IMR-90 (cell line): ENCODE results near the gene SRPK1. TPM values are rescaled to one million over a fixed set of nuclear protein-coding genes. Genes with fewer than 3 reads are reported as not detected.

Experiments
- ATAC-seq: fragments of 200-7000 bp; cut with Tn5 transposase; 2 replicates; pipeline ENCODE4 v1.9.1; 2020; ENCODE audit warnings: low read depth, mild to moderate bottlenecking, moderate library complexity
- BruUV-seq: library from RNA; stranded (reverse); fragments of 400-500 nt; replicated peaks from 2 replicates; lab custom pipeline; 2021; lab: Mats Ljungman, UMichigan
- CTCF ChIA-PET: fragments of 300-600 bp; formaldehyde crosslinking; extraction: SDS; loops from one replicate; lab custom pipeline; 2021; ENCODE audit warnings: antibody characterized with exemption; lab: Yijun Ruan, JAX
- POLR2A ChIA-PET: fragments of 300-600 bp; sonication (Branson Sonifier 250); formaldehyde crosslinking; loops from one replicate; lab custom pipeline; 2022; ENCODE audit warnings: antibody characterized with exemption; ENCODE audit not compliant: unreplicated experiment; lab: Charles Lee
- DNase-seq: peaks from one replicate; pipeline ENCODE4 v3.0.0; 2013
- H2AFZ ChIP-seq: replicated peaks from 2 replicates; pipeline ENCODE3; 2013; ENCODE audit warnings: low read length, mild to moderate bottlenecking; ENCODE audit not compliant: poor library complexity
- H2AK5ac ChIP-seq: 2 replicates; pipeline ENCODE4 v1.6.1; 2013; ENCODE audit warnings: low read depth, low read length, inconsistent platforms
- H2AK9ac ChIP-seq: replicated peaks from 2 replicates; pipeline ENCODE3; 2013; ENCODE audit warnings: mild to moderate bottlenecking, low read depth, low read length, moderate library complexity; ENCODE audit not compliant: poor library complexity
- H2BK120ac ChIP-seq: 2 replicates; pipeline ENCODE4 v1.6.1; 2013; ENCODE audit warnings: low read depth, low read length, inconsistent platforms
- H2BK15ac ChIP-seq: 3 replicates; pipeline ENCODE4 v1.6.1; 2013; ENCODE audit warnings: low read depth, low read length, inconsistent platforms
- H2BK20ac ChIP-seq: 2 replicates; pipeline ENCODE4 v1.6.1; 2013; ENCODE audit warnings: low read depth, mild to moderate bottlenecking, inconsistent platforms, low read length, moderate library complexity
- H2BK5ac ChIP-seq: 2 replicates; pipeline ENCODE4 v1.6.1; 2013; ENCODE audit warnings: mild to moderate bottlenecking, low read depth, low read length, inconsistent platforms; ENCODE audit not compliant: poor library complexity, severe bottlenecking
- H3K14ac ChIP-seq: replicated peaks from 2 replicates; pipeline ENCODE4 v1.6.1; 2013; ENCODE audit warnings: low read depth, low read length, inconsistent platforms
- H3K18ac ChIP-seq: 2 replicates; pipeline ENCODE4 v1.6.1; 2013; ENCODE audit warnings: low read depth, low read length, control low read depth
- H3K23ac ChIP-seq: 2 replicates; pipeline ENCODE4 v1.6.1; 2013; ENCODE audit warnings: low read depth, low read length, inconsistent platforms
- H3K27ac ChIP-seq: 2 replicates; pipeline ENCODE4 v1.5.1; 2013; ENCODE audit warnings: mild to moderate bottlenecking, control low read depth, low read length; ENCODE audit not compliant: insufficient read depth
- H3K27me3 ChIP-seq: 2 replicates; pipeline ENCODE4 v1.6.1; 2013; ENCODE audit warnings: low read length; ENCODE audit not compliant: control insufficient read depth, insufficient read depth
- H3K36me3 ChIP-seq: 2 replicates; pipeline ENCODE4 v1.6.1; 2013; ENCODE audit warnings: low read length, mixed read lengths; ENCODE audit not compliant: control insufficient read depth, insufficient read depth
- H3K4ac ChIP-seq: 2 replicates; pipeline ENCODE4 v1.6.1; 2013; ENCODE audit warnings: low read depth, low read length, inconsistent platforms
- H3K4me1 ChIP-seq: 2 replicates; pipeline ENCODE4 v1.6.1; 2013; ENCODE audit warnings: low read length, mixed read lengths; ENCODE audit not compliant: control insufficient read depth, insufficient read depth
- H3K4me2 ChIP-seq: 2 replicates; pipeline ENCODE4 v1.6.1; 2013; ENCODE audit warnings: low read depth, mild to moderate bottlenecking, control low read depth, low read length, moderate library complexity
- H3K4me3 ChIP-seq: 2 replicates; pipeline ENCODE4 v1.5.1; 2013; ENCODE audit warnings: low read depth, mild to moderate bottlenecking, control low read depth, low read length, moderate library complexity; ENCODE audit not compliant: insufficient read depth
- H3K56ac ChIP-seq: 2 replicates; pipeline ENCODE4 v1.6.1; 2013; ENCODE audit warnings: low read length, inconsistent platforms; ENCODE audit not compliant: insufficient read depth; ENCODE audit errors: extremely low read depth
- H3K79me1 ChIP-seq, 2 experiments: 2 replicates each; pipeline ENCODE4 v1.6.1; 2013; ENCODE audit warnings: low read length in 2 of 2, inconsistent platforms in 1 of 2, low read depth in 1 of 2
- H3K9ac ChIP-seq: 2 replicates; pipeline ENCODE4 v1.6.1; 2013; ENCODE audit warnings: low read depth, low read length, control low read depth
- H3K9me1 ChIP-seq: 2 replicates; pipeline ENCODE4 v1.6.1; 2013; ENCODE audit warnings: low read length, inconsistent platforms; ENCODE audit not compliant: insufficient read depth
- H3K9me3 ChIP-seq: 2 replicates; pipeline ENCODE4 v1.6.1; 2013; ENCODE audit warnings: low read length; ENCODE audit not compliant: control insufficient read depth, insufficient read depth
- H4K20me1 ChIP-seq: 2 replicates; pipeline ENCODE4 v1.6.1; 2013; ENCODE audit warnings: low read length, inconsistent platforms; ENCODE audit not compliant: insufficient read depth
- H4K5ac ChIP-seq: 2 replicates; pipeline ENCODE4 v1.6.1; 2013; ENCODE audit warnings: mild to moderate bottlenecking, low read depth, low read length, control low read depth
- H4K8ac ChIP-seq, 2 experiments: 2 replicates each; pipeline ENCODE4 v1.6.1; 2013; ENCODE audit warnings: low read depth in 2 of 2, low read length in 2 of 2, control low read depth in 1 of 2, inconsistent platforms in 1 of 2
- H4K91ac ChIP-seq: 2 replicates; pipeline ENCODE4 v1.6.1; 2013; ENCODE audit warnings: low read depth, low read length, inconsistent platforms; ENCODE audit not compliant: insufficient read depth
- BHLHE40 ChIP-seq: fragments of 150-350 bp; IDR thresholded peaks from 2 replicates; pipeline ENCODE4 v1.6.1; 2016; ENCODE audit warnings: mild to moderate bottlenecking, low read depth, low read length
- CEBPB ChIP-seq: IDR thresholded peaks from 2 replicates; pipeline ENCODE4 v1.6.1; 2012; ENCODE audit warnings: low read depth, low read length, improper control_type of control experiment
- CHD1 ChIP-seq: IDR thresholded peaks from 2 replicates; pipeline ENCODE4 v1.6.1; 2012; ENCODE audit warnings: low read depth, low read length, improper control_type of control experiment
- FOS ChIP-seq: fragments of 150-350 bp; IDR thresholded peaks from 2 replicates; pipeline ENCODE4 v1.6.1; 2016; ENCODE audit warnings: low read depth, low read length
- MAZ ChIP-seq: IDR thresholded peaks from 2 replicates; pipeline ENCODE4 v1.6.1; 2012; ENCODE audit warnings: low read depth, mild to moderate bottlenecking, low read length, improper control_type of control experiment, moderate library complexity, borderline replicate concordance
- NFE2L2 ChIP-seq: fragments of 150-350 bp; IDR thresholded peaks from 2 replicates; pipeline ENCODE4 v1.6.1; 2016; ENCODE audit warnings: low read depth, mild to moderate bottlenecking, low read length
- RAD21 ChIP-seq: IDR thresholded peaks from 2 replicates; pipeline ENCODE4 v1.6.1; 2012; ENCODE audit warnings: low read length, improper control_type of control experiment
- RCOR1 ChIP-seq: IDR thresholded peaks from 2 replicates; pipeline ENCODE4 v1.6.1; 2012; ENCODE audit warnings: mild to moderate bottlenecking, low read length, improper control_type of control experiment; ENCODE audit not compliant: insufficient replicate concordance
- RFX5 ChIP-seq: IDR thresholded peaks from 2 replicates; pipeline ENCODE4 v1.8.0; 2012; ENCODE audit warnings: low read depth, mild to moderate bottlenecking, low read length, moderate library complexity
- SMC3 ChIP-seq: fragments of 150-350 bp; IDR thresholded peaks from 2 replicates; pipeline ENCODE4 v1.6.1; 2016; ENCODE audit warnings: low read depth, mild to moderate bottlenecking, antibody characterized with exemption, low read length, moderate library complexity
- WGBS, 2 experiments: methylation state at CpG; one replicate each; pipeline versions ENCODE4 v1.1.5 to v1.1.7; 2013; ENCODE audit warnings: missing lambda C conversion rate in 2 of 2; ENCODE audit not compliant: insufficient read length in 1 of 2; ENCODE audit errors: extremely low coverage in 2 of 2; 5-methylcytosine and 5-hydroxymethylcytosine counted together
- dilution Hi-C: fragments of 300-500 bp; cut with HindIII; formaldehyde crosslinking; loops from one replicate; pipeline ENCODE4 v1.14.3; 2018; ENCODE audit warnings: low sequenced_read_pairs; ENCODE audit not compliant: unreplicated experiment
- in situ Hi-C: fragments of 300-500 bp; cut with MboI; formaldehyde crosslinking; loops from 3 replicates; pipeline ENCODE4 v1.14.3; 2019; ENCODE audit warnings: low sequenced_read_pairs, inconsistent platforms, mixed read lengths
- intact Hi-C: fragments of 100-400 bp; cut with micrococcal nuclease; formaldehyde crosslinking; loops from 2 replicates; pipeline ENCODE4 v1.10.0; 2022
- polyA plus RNA-seq, 3 experiments: library from polyadenylated mRNA; depleted of rRNA; stranded (reverse); fragments of >200 nt; gene quantifications; 2 replicates each; pipeline ENCODE4 v1.2.3, GENCODE V29; 2012; ENCODE audit warnings: low replicate concordance in 1 of 3
- total RNA-seq: library from RNA; depleted of rRNA; stranded (reverse); fragments of >200 nt; gene quantifications from 2 replicates; pipeline ENCODE4 v1.2.3, GENCODE V29; 2012
- TF ChIP-seq, protein P1 (sequence below): fragments of 150-350 bp; IDR thresholded peaks from 2 replicates; pipeline ENCODE4 v1.6.1; 2016; ENCODE audit warnings: low read depth, mild to moderate bottlenecking, low read length, moderate library complexity, borderline replicate concordance

Gene SRPK1
- total and polyA plus RNA-seq, 2 of the 4 experiments (the other 2 are of a cell fraction) = 22.5 to 44.6 TPM

DNA sequence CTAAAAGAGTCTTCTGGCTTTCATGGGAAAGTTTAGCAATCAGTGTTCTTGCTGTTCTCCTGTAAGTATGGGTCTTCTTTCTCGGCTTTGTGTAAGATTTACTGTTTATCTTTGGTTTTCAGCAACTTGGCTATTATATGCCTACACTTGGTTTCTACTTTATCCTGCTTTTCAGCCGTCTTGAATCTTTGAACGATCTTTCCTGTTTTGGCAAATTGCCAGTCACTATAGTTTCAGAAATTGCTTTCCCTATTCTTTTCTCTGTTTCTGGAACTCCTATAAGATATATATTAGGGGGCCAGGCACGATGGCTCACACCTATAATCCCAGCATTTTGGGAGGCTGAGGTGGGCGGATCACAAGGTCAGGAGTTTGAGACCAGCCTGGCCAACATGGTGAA lies 14.6 kb upstream of the SRPK1 start:
- intact Hi-C loops = no loop called here
- H3K9me1 ChIP-seq = no peaks in the 10 kb centered on the region
- H3K4me2 ChIP-seq = no peak overlapping the region
- no peak overlapping the region for H3K56ac ChIP-seq
- no peak overlapping the region for H2BK5ac ChIP-seq
- no CpG with 5 or more reads among the region's 5 CpGs for WGBS, 2 experiments
- H3K79me1 ChIP-seq = no peaks in the 10 kb centered on the region
- no peak for DNase-seq
- H3K9ac ChIP-seq = no peak overlapping the region
- peaks cover 4% of the 10 kb centered on the region for H3K27me3 ChIP-seq
- H3K36me3 ChIP-seq = no peaks in the 10 kb centered on the region
- dilution Hi-C loops = no loop called here
- H3K9me3 ChIP-seq = no peaks in the 10 kb centered on the region
- H3K4me3 ChIP-seq = no peak overlapping the region
- H4K91ac ChIP-seq = no peak overlapping the region
- ATAC-seq = no peak
- no peak overlapping the region for H2BK20ac ChIP-seq
- no peak overlapping the region for H2BK120ac ChIP-seq
- no peak overlapping the region for H2AK9ac ChIP-seq
- H2AK5ac ChIP-seq = no peak overlapping the region
- POLR2A ChIA-PET = no interaction called here
- no peaks in the 10 kb centered on the region for H4K20me1 ChIP-seq
- BruUV-seq = no TSS peak
- H3K18ac ChIP-seq = no peak overlapping the region
- H3K27ac ChIP-seq = no peak overlapping the region
- no peak overlapping the region for H2BK15ac ChIP-seq
- H4K5ac ChIP-seq = no peak overlapping the region
- H3K4ac ChIP-seq = no peak overlapping the region
- H3K14ac ChIP-seq = no peak overlapping the region
- in situ Hi-C loops = no loop called here
- no peak overlapping the region for H2AFZ ChIP-seq
- TF ChIP-seq NFE2L2 = no peak
- no peak for TF ChIP-seq SMC3
- TF ChIP-seq RFX5 = no peak
- TF ChIP-seq RCOR1 = no peak
- no peak for TF ChIP-seq CEBPB
- TF ChIP-seq, protein P1, sequence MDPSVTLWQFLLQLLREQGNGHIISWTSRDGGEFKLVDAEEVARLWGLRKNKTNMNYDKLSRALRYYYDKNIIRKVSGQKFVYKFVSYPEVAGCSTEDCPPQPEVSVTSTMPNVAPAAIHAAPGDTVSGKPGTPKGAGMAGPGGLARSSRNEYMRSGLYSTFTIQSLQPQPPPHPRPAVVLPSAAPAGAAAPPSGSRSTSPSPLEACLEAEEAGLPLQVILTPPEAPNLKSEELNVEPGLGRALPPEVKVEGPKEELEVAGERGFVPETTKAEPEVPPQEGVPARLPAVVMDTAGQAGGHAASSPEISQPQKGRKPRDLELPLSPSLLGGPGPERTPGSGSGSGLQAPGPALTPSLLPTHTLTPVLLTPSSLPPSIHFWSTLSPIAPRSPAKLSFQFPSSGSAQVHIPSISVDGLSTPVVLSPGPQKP = no peak
- TF ChIP-seq MAZ = no peak
- no peak for TF ChIP-seq BHLHE40
- TF ChIP-seq CHD1 = no peak
- no peak for TF ChIP-seq RAD21
- TF ChIP-seq FOS = no peak
- H3K23ac ChIP-seq = no peak overlapping the region
- CTCF ChIA-PET = no interaction called here
- H4K8ac ChIP-seq = no peak overlapping the region
- no peaks in the 10 kb centered on the region for H3K4me1 ChIP-seq
